ENCODE data around the gene TOR1AIP2.

TOR1AIP2 gene

DNA sequence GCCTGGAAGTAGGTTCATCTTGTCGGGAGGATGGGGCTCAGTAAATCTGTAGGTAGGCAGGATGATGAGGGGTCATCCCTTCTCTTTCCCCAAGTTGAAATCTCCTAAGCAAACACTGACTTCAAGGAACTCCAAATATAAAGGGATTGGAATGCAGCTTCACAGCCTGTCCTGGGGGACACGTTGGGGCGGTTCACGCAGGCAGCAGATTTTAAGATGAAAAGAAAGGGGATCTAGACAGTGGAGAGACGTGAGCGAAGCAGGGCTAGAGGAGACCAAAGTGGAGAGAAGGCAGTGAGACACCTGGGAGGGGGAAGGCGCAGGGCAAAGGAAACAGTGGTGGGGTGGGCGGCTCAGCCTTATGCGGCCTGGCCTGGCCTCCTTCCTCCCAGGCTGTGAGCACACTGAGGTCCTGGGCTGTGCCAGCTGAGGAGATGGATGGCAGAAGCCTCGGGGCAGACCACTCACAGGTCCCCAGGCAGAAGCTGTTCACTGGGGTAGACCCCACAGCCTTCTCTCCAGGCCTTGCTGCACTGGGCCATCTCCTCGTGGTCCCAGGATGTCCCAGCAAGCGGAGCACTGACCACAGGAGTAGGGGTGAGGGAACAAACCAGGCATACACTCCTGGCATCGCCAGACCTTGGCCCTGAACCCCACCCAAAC is 51.7 kb downstream of the TOR1AIP2 start:
- no peak for DNase-seq (ENCODE audit: low read depth)

- DNase-seq (ENCODE audit: low read depth), result no peak
Measured at GRCh38 chr1:179825206-179825605, 52.4 kb downstream of the TOR1AIP2 start.

DNA sequence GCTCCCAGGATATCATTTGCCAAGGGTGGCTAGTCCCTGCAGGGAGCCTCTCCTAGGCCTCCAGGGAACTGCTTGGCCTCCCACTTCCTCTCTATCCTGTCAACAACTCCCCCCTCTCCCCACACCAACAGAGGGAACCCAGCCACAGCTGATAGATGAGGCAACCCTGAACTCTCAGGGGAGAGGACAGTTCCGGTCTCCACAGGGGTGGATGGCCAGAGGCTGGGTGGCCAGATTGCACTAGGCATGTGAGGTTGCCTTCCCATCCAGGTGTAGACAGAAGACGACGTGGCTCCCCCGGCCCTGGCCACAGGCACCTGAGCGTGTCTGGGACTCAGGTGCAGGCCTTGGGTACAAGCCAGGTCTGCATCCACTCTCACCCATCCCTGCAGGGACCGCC is 53.3 kb downstream of the TOR1AIP2 start:
- DNase-seq (ENCODE audit: low read depth), result no peak

DNA sequence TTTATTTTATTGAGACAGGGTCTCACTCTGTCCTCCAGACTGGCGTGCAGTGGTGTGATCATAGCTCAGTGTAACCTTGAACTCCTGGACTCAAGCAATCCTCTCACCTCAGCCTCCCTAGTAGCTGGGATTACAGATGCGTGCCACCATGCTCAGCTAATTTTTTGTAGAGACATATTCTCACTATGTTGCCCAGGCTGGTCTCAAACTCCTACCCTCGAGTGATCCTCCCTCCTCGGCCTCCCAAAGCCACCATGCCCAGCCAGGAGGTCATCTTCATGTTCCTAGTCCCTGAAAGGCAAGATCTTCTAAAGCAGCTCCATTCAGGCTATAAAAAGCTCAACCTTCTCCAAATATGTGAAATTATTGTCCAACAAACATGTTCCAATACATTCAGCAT is 53.9 kb downstream of the TOR1AIP2 start:
- DNase-seq (ENCODE audit: low read depth), result no peak

DNA sequence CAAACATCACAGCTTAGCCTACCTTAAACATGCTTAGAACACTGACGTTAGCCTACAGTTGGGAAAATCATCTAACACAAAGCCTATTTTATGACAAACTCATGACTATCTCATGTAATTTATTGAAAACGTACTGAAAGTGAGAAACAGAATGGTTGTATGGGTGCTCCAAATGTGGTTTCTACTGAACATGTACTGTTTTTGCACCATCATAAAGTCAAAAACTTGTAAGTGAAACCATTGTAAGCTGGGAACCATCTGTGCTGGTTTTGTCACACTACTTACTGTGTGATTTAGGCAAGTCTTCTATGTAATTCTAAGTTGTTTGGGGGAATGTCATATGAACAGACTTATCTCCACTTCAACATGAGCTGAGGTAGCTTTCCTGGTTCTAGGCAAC is 55.5 kb downstream of the TOR1AIP2 start:
- no peak for DNase-seq (ENCODE audit: low read depth)

DNA sequence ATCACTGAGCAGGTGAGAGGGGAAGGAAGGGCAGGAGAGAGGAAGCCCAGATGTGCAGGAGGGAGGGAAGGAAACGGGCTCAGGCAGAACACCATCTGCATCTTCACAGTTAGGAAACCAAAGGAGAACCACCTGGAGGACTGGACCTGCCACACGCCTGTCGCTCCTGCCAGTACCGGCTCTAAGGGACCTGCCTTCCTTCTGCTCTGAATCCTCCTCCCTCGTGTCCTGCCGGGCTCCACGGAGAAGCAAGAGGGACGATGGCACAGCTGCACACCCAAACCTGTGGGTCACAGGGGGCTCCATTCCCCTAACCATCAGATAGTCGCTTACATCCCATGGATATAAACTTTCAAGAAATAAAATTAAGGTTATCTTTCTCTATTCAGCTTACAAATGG is 56.1 kb downstream of the TOR1AIP2 start:
- no peak for DNase-seq (ENCODE audit: low read depth)

- no peak for DNase-seq (ENCODE audit: low read depth)
Measured at GRCh38 chr1:179820226-179820970, 57.2 kb downstream of the TOR1AIP2 start.

- no peak for DNase-seq (ENCODE audit: low read depth)
Measured at GRCh38 chr1:179818743-179819173, 58.8 kb downstream of the TOR1AIP2 start.

GRCh38 chr1:179818260-179818659 is 59.3 kb downstream of the TOR1AIP2 start:
- no peak for DNase-seq (ENCODE audit: low read depth)

- no peak for DNase-seq (ENCODE audit: low read depth)
Measured at GRCh38 chr1:179817789-179818188, 59.8 kb downstream of the TOR1AIP2 start.

- no peak for DNase-seq (ENCODE audit: low read depth)
Measured at GRCh38 chr1:179817056-179817455, 60.5 kb downstream of the TOR1AIP2 start.

GRCh38 chr1:179816196-179816960 is 61.2 kb downstream of the TOR1AIP2 start:
- DNase-seq (ENCODE audit: low read depth), result no peak

GRCh38 chr1:179815641-179816040 is 62.0 kb downstream of the TOR1AIP2 start:
- no peak for DNase-seq (ENCODE audit: low read depth)

GRCh38 chr1:179814546-179814838 is 63.1 kb downstream of the TOR1AIP2 start:
- DNase-seq (ENCODE audit: low read depth), result no peak

DNA sequence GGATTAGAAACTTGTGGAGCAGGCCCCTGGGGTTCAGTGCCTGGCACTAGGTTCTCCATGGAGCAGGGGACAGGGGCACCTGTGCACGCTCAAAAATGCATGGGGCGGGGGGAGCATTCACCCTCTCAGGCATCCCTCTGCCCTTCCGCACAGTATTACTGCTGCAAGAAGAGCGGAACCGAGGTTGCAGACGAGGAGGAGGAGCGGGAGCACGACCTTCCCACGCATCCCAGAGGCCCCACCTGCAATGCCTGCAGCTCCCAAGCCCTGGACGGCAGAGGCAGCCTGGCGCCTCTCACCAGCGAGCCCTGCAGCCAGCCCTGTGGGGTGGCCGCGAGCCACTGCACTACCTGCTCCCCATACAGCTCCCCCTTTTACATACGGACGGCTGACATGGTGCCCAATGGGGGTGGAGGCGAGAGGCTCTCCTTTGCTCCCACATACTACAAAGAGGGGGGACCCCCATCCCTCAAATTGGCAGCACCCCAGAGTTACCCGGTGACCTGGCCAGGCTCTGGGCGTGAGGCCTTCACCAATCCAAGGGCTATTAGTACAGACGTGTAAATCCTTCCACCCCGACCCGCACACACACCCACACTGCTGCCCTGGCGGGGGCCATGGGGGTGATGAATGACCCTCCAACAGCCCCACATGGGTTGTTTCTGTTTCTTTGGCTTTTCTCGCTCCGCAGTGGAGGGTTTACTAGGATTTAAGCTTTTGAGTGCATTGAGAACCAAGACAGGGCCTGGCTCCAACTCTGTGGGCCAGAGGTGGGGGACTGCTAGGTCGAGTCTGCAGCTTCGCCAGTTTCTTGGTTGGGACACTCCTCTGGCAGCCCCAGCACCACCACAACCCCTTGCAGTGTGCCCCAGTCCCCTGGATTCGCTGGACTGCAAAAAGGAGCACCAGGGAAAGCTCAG is 63.7 kb downstream of the TOR1AIP2 start:
- DNase-seq (ENCODE audit: low read depth), result no peak

DNA sequence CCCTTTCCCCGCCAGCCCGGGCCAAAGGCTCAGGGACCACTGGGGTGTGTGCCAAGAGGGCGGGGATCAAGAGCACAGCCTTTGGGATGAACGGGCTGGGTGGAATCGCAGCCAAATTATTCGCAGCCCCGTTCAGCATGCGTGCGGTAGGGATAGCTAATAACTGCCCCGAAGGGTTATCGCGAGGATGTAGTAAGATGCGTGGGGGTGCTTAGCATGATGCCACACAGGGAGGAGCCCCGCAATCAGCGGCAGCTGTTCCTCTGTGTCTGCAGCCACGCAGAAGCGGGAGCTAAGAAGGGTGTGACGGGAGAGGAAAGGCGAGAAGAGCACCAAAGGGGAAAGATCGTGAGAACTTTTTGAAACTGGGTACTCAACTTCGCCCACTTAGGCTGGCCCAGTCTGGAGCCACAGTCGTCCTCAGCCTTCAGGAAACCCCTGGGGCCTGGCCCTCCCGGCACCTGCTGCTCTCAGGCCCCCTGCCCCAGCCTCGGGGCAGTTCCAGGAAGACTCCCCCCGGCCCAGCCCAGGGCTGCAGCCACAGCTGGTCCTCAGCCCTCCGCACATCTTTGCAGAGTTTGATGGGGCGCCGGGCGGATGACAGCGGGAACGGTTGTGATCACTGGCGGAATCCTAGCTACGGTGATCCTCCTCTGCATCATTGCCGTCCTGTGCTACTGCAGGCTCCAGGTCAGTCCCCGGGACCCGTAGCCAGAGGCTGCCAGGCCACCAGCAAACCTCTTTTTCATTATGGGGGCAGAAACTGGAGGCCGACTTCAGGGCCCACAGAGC is 64.9 kb downstream of the TOR1AIP2 start:
- no peak for DNase-seq (ENCODE audit: low read depth)

DNA sequence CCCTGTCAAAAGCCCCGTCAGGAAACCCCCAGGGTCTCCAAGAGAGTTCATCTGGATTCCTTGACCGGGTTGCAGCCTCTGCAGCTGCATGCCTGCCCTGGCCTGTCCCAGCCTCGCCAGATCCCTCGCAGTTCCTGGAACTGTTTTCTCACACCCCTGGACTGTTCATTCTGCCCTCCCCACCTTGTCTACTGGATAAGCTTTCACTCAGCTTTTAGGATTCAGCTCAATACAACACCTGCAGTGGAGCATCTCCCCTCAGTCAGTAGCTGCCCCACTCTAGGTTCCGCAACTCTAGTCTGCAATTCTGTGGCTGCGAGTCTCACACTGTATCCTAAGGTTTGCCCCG is 67.3 kb downstream of the TOR1AIP2 start:
- no peak for DNase-seq (ENCODE audit: low read depth)

DNA sequence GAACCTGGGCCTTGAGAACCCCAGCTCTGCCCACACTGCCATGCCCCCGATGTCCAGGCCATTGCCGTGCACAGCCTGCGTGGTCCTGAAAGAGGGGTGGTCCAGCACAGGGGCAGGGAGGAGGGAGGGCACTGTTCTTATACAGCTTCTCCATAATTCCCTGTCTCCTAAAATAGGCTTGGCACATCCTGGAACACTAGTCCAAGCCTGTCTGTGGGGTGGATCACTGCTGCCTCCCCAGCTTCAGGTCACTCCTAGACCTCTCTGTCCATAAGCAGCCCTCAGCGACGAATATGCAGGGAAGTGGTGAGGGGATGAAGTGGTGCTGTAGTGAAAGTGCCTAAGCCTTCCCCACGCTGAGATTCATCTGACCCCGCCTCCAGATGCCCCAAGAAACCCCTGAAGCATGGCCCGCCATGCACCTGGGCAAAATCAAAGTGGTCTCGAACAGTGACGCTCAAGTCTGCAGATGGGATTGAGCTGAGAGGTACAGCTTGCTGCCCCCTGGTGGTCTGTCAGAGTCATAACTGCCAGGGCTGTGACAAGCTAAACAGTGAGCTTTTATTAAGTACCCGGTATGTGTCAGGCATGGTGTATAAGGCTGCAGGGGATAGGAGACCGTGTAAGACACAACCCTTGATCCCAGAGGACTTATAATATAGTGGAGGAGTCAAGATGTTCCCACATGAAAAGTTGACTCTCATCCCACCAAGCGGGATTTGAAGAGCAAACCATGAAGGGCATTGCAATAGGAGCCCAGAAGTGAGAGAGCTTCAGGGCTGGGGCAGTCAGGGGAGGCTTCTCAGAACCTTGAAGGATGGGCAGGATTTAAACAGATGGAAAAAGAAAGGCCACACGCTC is 67.9 kb downstream of the TOR1AIP2 start:
- DNase-seq (ENCODE audit: low read depth), result peak; percentile 59

- no peak for DNase-seq (ENCODE audit: low read depth)
Measured at GRCh38 chr1:179808503-179808902, 69.1 kb downstream of the TOR1AIP2 start.

Data from T follicular helper cell (primary cell).